ENCODE measurements around the gene REEP2. TPM values are rescaled to one million over a fixed set of nuclear protein-coding genes. Genes with fewer than 3 reads are reported as not detected.
A peak's percentile ranks its signal among the peaks of the same experiment; 100 is the strongest.

The REEP2 gene
- total RNA-seq, 1 donor from 2014 or later, result 17.4 TPM

DNA sequence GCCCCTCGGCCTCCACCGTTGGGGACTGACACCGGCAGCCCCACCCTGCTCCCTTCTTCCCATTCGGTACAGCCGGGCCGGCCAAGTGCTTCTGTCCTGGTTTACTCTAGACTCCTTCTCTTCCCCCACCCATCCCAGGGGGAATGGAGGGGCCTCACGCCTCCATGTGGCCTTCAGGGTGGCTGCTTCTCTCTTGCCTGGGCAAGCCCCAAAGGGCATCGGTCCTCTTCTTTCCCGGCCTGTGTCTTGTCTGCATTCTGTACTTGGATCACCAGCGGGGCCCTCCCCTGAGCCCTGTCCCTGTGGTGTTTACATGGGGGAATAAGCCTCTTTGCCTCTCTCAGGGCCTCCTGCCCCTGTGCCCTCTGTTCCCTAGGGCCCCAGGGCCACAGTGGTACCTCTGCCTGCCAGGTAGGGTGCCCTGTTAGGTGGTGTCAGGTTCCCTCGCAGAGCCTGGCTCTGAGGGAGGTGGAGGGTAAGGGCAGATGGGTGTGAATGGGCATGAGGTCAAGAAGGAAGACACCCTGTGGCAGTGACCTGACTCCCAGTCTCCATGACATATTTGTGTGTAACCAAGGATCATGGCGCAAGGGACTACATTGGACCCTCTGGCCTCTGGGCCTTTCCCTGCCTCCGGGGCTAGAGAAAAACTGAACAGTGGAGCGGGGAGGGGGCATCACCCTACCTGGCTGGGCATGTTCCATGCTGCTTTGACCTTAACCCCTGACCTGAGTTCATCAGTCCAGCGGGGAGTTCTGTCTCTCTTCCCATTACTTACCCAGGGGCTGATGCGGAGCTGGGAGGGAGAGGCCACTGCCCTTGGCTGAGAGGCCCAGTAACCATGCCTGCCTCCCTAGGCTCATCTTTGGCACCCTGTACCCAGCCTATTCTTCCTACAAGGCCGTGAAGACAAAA is 1.6 kb downstream of the REEP2 start:
- peak overlapping the region; percentile 92 for H3K4me3 Mint-ChIP-seq
- Histone ChIP-seq H3K4me2 (peak overlapping the region; percentile 93), H3K9ac (peak overlapping the region; percentile 74), H2AFZ (replicated peaks) (no peak overlapping the region), H3K27ac (no peak overlapping the region), H3K9me3 (ENCODE audit: low read depth) (no peaks in the 10 kb centered on the region), H3K27me3 (no peaks in the 10 kb centered on the region), H3K36me3 (peaks cover 8% of the 10 kb centered on the region), H3K4me1 (peaks cover 27% of the 10 kb centered on the region), H4K20me1 (ENCODE audit: low read depth) (peaks cover 22% of the 10 kb centered on the region), H3F3A (ENCODE audit: low read depth) (peaks cover 38% of the 10 kb centered on the region), H3K4me3 (peak overlapping the region; percentile 76), H3K79me2 (ENCODE audit: low read depth) (peaks cover 16% of the 10 kb centered on the region)
- H3K4me1 Mint-ChIP-seq, result peaks cover 36% of the 10 kb centered on the region
- H3K27ac Mint-ChIP-seq, result peak overlapping the region; percentile 14
- H3K36me3 Mint-ChIP-seq, result peaks cover 14% of the 10 kb centered on the region
- TF ChIP-seq EZH2phosphoT487 (IDR thresholded peaks at IDR 0.05), result no peak
- TF ChIP-seq EZH2 (IDR thresholded peaks at IDR 0.05), result no peak
- TF ChIP-seq CTCF (IDR thresholded peaks at IDR 0.05), result no peak
- no peak for DNase-seq (ENCODE audit: low spot score)
- no peaks in the 10 kb centered on the region for H3K9me3 Mint-ChIP-seq
- peaks cover 11% of the 10 kb centered on the region for H3K27me3 Mint-ChIP-seq (ENCODE audit: insufficient read depth, low read depth)

GRCh38 chr5:138441221-138441620 is 2.4 kb downstream of the REEP2 start:
- H2AFZ ChIP-seq (replicated peaks), result no peak overlapping the region
- H3F3A ChIP-seq (ENCODE audit: low read depth), result peaks cover 32% of the 10 kb centered on the region
- no peak for TF ChIP-seq EZH2phosphoT487 (IDR thresholded peaks at IDR 0.05)
- TF ChIP-seq EZH2 (IDR thresholded peaks at IDR 0.05), result no peak
- TF ChIP-seq CTCF (IDR thresholded peaks at IDR 0.05), result no peak
- no peak overlapping the region for H3K27ac ChIP-seq
- no peak for DNase-seq (ENCODE audit: low spot score)
- peaks cover 27% of the 10 kb centered on the region for H3K4me1 ChIP-seq
- no peaks in the 10 kb centered on the region for H3K9me3 ChIP-seq (ENCODE audit: low read depth)
- peaks cover 22% of the 10 kb centered on the region for H4K20me1 ChIP-seq (ENCODE audit: low read depth)
- H3K4me3 Mint-ChIP-seq, result no peak overlapping the region
- H3K27me3 Mint-ChIP-seq (ENCODE audit: insufficient read depth, low read depth), result peaks cover 11% of the 10 kb centered on the region
- peaks cover 6% of the 10 kb centered on the region for H3K36me3 ChIP-seq
- no peak overlapping the region for H3K4me3 ChIP-seq
- peaks cover 36% of the 10 kb centered on the region for H3K4me1 Mint-ChIP-seq
- H3K36me3 Mint-ChIP-seq, result peaks cover 10% of the 10 kb centered on the region
- no peak overlapping the region for H3K4me2 ChIP-seq
- no peak overlapping the region for H3K9ac ChIP-seq
- no peaks in the 10 kb centered on the region for H3K27me3 ChIP-seq
- no peak overlapping the region for H3K27ac Mint-ChIP-seq
- peaks cover 16% of the 10 kb centered on the region for H3K79me2 ChIP-seq (ENCODE audit: low read depth)
- no peaks in the 10 kb centered on the region for H3K9me3 Mint-ChIP-seq

- peaks cover 16% of the 10 kb centered on the region for H3K79me2 ChIP-seq (ENCODE audit: low read depth)
- no peak overlapping the region for H3K27ac ChIP-seq
- H3K4me1 ChIP-seq, result peaks cover 24% of the 10 kb centered on the region
- Mint-ChIP-seq H3K4me3 (no peak overlapping the region), H3K36me3 (peaks cover 10% of the 10 kb centered on the region), H3K9me3 (no peaks in the 10 kb centered on the region), H3K27ac (peak overlapping the region; percentile 70), H3K27me3 (ENCODE audit: insufficient read depth, low read depth) (peaks cover 9% of the 10 kb centered on the region), H3K4me1 (peaks cover 31% of the 10 kb centered on the region)
- H3K9ac ChIP-seq, result no peak overlapping the region
- H3F3A ChIP-seq (ENCODE audit: low read depth), result peaks cover 7% of the 10 kb centered on the region
- H3K9me3 ChIP-seq (ENCODE audit: low read depth), result no peaks in the 10 kb centered on the region
- TF ChIP-seq EZH2 (IDR thresholded peaks at IDR 0.05), result no peak
- H4K20me1 ChIP-seq (ENCODE audit: low read depth), result peaks cover 7% of the 10 kb centered on the region
- no peaks in the 10 kb centered on the region for H3K27me3 ChIP-seq
- no peak overlapping the region for H3K4me3 ChIP-seq
- no peaks in the 10 kb centered on the region for H3K36me3 ChIP-seq
- no peak overlapping the region for H2AFZ ChIP-seq (replicated peaks)
- no peak for DNase-seq (ENCODE audit: low spot score)
- no peak overlapping the region for H3K4me2 ChIP-seq
Measured at GRCh38 chr5:138444078-138444773, 5.4 kb downstream of the REEP2 start.

Measured in neural progenitor cell (in vitro differentiated cells).